Activated CD4-positive, alpha-beta T cell treated with anti-CD3 and anti-CD28 coated beads for 24 hours (primary cell): ENCODE measurements around the gene BUD31.
"Not testable (repeated sequence)": the region's sequence is repeated elsewhere in the genome, so short reads cannot be mapped to it uniquely, and the experiment has no call there.

Source experiments
- DNase-seq, 2 donors: peaks; one replicate each; pipeline ENCODE4 v3.0.0-alpha.2; 2020; ENCODE audit warnings: low read depth in 2 of 2

BUD31 gene

DNA sequence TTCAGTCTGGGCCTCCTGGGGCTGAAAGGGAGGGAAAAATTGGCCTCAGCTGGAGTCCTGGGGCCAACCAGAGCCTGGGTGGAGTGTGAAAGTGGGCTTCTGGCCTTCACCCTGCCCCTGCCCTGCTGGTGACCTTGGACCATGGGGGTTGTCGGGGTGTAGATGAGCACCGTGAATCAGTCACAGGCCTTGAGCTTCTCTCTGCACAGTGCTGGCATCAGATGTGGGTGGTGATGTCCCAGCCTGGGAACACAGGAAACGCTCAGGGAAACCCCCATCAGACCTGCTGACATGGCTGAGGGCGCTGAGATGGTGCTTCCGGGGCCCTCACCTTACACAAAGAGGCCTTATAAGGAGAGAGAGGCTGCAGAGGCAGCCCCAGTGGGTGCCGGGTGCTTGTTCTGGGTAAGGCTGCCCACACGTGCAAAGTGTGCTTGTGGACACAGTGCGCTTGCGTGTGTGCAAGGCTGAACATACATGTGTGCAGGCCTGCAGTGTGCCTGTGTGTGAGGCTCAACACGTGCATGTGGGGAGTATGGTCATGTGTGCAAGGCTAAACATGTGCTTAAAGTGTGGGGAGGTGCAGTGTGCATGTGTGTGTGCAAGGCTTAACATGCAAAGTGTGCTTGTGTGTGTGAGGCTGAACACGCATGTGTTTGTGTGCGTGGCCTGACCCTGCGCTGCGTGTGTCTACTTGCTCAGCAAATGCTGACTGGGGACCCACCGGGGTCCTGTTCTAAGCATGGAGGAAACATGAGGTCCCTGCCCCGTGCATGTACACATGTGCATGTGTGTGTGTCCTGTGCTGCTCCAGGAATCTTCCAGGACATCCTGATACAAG is 27.7 kb upstream of the BUD31 start:
- DNase-seq, result peak; percentile 75 to 81

DNA sequence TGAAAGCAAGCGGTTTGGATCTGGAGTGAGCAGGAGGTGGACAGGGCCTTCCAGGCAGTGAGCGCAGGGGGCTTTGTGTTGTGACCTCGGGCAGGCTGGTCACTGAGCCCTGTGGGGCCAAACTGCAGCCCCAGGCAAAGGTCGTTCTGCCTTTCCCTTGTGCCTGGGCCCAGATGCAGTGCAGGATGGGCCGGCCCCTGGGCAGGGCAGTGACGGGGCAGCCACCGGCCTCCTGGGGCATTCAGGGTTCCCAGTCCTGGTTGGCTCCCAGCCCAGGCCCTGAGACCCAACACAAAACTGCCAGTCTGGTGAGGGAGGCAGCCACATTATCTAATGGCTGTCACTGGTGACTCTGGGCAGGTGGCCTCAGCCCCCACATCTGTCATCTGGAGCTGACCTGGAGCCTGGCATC is 27.1 kb upstream of the BUD31 start:
- DNase-seq, result no peak

DNA sequence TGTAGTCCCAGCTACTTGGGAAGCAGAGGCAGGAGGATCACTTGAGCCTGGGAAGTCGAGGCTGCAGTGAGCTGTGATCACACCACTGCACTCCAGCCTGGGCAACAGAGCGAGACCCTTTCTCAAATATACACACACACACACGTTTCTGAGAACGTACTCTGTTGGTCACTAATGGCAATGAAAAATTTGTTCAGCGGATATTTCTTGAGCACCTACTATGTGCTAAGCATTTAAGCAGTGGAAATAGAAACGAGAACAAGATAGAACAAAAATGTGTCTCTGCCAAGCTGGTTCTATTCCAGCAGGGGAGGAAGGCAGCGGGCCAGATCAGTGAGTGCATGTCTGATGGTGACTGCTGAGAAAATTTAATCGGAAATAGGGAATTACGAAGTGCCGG is 25.6 kb upstream of the BUD31 start:
- no peak for DNase-seq

DNA sequence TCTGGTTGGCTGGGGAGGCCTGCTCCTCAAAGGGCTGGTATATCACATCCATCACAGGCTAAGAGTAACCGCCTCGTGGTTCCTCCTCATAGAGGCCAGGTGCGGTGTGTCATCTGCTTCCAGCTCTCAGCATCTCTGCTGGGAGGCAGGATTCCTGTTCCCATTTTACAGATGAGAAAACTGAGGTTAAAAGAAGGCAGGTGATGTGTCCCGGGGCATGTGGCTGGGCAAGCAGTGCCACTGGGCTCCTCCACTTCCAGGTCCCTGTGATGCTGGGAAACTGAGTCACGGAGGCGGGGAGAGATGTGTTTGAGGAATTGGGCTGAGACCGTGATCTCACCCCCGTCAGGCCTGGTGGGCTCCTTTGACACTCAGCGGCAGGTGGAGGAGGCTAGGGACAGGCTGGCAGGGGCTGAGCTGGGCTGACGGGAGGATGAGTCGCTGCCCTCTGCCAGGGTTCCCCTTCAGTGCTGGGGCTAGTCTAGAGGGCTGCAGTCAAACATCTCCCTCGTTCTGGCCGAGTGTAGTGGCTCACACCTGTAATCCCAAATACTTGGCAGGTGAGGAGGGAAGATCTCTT is 24.9 kb upstream of the BUD31 start:
- DNase-seq, result no peak

DNA sequence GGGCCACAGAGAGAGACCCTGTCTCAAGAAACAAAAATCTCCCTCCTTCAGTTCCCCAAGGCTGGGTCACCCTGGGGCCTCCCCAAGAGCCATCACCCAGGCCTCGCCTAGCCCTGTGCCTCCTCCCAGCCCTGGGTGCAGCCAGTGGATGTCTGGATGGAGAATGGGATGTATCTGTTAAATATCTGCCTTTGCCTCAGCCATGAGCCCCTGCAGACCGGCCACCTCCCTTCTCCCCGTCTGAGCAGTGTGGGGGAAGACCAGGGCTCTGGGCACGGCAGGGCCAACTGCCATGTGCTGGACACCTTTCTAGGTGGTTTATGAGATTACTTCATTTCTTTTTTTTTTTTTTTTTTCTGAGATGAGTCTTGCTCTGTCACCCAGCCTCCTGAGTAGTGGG is 24.2 kb upstream of the BUD31 start:
- no peak for DNase-seq

DNA sequence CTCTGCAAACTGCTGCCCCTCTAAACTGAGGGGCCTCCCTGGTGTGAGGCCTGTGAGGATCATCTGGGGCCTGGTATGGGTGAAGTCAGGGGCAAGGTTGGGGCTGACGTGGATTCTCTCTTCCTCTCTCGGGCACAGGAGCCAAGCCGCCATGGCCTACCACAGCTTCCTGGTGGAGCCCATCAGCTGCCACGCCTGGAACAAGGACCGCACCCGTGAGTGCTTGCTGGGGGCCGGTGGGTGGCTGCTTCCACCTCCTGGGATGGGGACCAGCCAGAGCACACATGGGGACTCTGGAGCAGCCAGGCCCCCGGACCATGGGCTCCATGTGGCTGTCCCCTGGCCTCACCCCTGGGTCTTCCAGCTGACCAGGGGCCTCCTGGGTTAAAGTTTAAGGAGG is 23.2 kb upstream of the BUD31 start:
- DNase-seq, result no peak

DNA sequence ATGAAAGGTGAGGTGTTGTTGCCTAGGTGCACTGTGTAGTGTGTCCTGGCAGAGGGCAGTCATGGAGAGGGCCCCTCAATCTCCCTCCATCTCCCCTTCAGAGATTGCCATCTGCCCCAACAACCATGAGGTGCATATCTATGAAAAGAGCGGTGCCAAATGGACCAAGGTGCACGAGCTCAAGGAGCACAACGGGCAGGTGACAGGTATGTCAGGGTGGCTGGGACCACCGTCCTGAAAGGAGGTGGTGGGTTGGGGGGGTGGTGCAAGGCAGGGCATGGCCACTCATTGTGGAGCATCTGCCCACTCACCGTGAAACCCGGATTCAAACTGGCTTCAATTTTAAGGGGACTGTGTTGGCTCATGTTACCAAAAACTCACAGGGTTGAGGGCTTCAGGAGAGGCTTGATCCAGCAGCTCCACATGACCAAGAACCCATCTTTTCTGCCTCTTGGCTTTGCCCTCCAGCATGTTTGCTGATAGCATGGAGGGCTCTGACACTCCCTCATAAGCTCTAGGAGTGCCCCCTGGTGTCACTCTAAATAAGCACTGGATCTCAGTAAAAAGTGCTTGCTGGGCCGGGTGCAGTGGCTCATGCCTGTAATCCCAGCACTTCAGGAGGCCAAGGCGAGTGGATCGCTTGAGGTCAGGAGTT is 22.1 kb upstream of the BUD31 start:
- no peak for DNase-seq

DNA sequence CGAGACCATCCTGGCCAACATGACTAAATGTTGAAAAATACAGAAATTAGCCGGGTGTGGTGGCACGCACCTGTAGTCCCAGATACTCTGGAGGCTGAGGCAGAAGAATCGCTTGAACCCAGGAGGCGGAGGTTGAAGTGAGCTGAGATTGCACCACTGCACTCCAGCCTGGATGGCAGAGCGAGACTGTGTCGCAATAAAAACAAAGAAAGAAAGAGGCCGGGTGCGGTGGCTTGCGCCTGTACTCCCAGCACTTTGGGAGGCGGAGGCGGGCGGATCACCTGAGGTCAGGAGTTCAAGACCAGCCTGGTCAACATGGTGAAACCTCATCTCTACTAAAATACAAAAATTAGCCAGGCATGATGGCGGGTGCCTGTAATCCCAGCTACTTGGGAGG is 21.5 kb upstream of the BUD31 start:
- DNase-seq, result not testable (repeated sequence)

DNA sequence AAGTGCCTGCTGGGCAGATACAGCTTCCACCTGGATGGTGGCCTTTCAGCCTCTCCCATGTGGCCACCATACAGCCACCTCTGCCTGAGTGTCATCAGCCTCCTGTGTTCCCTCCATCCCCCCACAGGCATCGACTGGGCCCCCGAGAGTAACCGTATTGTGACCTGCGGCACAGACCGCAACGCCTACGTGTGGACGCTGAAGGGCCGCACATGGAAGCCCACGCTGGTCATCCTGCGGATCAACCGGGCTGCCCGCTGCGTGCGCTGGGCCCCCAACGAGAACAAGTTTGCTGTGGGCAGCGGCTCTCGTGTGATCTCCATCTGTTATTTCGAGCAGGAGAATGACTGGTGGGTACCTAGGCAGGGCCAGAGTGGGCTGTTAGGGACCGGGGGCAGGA is 20.9 kb upstream of the BUD31 start:
- DNase-seq, result no peak

DNA sequence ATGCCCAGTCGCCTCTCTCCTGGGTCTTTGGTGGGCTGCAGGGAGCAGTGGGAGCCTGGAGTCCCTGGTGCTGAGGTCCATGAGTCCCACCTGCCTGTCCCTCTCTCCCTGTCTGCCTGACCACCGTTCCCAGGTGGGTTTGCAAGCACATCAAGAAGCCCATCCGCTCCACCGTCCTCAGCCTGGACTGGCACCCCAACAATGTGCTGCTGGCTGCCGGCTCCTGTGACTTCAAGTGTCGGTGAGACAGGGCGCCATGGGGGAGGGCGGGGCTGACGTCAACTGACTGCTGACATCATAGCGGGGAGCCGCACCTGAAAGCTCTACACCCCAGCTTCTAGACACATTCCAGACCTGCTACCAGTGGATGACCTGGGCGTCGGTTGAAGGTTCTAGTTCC is 19.0 kb upstream of the BUD31 start:
- no peak for DNase-seq

DNA sequence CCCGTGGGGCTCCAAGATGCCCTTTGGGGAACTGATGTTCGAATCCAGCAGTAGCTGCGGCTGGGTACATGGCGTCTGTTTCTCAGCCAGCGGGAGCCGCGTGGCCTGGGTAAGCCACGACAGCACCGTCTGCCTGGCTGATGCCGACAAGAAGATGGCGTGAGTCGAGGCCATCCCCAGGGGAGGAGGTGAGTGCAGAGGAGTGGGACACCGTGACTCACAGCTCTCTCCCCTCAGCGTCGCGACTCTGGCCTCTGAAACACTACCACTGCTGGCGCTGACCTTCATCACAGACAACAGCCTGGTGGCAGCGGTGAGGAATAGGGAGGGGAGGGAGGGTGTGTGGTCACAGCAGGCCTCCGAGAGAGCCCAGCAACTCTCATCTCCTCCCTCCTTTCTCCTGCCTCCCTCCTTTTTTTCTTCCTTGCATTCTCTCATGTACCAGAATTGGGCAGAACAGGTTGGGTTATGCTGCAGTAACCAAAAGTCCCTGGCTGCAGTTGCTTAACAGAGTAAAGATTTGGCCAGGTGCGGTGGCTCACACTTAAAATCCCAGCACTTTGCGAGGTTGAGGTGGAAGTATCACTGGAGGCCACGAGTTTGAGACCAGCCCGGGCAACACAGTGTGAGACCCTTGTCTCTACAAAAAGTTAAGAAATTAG is 17.7 kb upstream of the BUD31 start:
- DNase-seq, result no peak

DNA sequence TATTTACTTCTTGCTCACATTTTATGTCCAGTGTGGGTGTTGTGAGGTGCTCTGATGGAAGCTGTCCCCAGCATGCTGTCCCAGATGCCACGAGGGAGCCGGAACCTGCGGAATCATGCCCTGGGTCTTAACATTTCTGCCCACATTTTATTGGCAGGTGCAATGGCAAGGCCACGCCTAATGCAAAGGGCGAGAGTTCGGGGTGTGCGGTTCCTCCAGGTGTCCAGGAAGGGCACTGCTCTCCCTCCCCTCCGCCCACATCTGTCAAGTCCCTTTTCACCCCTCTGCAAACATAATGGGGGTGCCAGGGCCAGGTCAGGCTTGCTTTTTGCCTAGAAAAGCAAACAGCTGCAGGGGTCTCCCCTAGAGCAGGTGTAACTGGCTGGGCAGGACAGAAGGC is 16.7 kb upstream of the BUD31 start:
- no peak for DNase-seq

DNA sequence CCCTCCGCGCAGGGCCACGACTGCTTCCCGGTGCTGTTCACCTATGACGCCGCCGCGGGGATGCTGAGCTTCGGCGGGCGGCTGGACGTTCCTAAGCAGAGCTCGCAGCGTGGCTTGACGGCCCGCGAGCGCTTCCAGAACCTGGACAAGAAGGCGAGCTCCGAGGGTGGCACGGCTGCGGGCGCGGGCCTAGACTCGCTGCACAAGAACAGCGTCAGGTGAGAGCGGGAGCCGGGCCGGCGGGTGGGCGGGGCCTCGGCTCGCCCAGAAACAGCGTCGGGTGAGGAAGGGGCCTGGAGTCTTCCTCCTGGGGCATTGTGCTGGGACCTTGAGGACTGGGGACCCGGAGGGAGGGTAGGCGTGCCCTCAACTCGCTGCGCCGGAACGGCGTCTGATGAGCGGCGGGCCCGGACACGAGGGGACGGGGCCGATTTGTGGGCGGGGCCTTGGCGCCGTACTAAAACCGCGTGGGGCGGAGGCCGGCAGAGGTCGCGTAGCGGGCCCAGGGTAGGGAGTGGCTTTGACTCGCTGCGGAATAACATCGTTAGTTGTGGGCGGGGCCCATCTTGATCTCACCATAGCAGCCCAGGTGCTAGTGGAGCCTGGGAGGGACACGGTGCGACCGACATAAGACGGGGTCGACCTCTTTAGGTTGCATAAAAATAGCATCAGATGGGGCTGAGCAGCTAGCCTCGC is 16.0 kb upstream of the BUD31 start:
- DNase-seq, result peak; percentile 63 to 64

DNA sequence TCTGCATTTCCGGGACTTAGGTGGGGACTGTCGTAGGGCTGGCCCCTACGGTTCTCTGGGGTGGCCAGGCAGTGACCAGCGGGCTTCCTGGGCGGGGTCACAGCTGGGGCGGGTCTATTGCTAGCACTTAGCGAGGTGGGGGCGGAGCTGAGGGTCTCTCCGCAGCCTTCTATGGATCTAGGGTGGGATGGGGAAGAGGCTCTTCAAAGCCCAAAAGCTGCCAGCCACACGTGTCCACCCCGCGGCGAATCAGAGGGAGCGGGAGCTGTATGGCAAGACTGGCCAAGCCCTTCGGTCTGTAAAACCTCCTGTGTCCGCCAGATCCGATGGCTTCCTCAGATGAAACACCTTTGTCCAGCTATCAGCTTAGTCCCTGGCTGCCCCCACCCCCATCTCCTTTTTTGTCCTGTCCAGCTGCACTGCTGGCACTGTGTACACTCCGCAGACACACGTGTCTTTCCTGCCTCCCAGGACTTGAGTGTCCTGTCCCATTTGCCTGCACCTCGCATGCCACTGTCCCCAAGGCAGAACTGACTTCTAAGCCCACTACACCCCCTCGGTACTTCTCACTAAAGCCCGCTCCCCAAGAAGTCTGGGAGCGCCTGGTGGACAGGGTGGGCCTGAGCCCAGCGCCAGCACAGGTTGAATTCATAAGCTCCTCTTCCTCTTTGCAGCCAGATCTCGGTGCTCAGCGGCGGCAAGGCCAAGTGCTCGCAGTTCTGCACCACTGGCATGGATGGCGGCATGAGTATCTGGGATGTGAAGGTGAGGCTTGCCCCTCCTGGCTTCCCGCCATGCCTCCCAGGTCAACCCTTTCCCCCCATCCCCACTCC is 15.2 kb upstream of the BUD31 start:
- no peak for DNase-seq

DNA sequence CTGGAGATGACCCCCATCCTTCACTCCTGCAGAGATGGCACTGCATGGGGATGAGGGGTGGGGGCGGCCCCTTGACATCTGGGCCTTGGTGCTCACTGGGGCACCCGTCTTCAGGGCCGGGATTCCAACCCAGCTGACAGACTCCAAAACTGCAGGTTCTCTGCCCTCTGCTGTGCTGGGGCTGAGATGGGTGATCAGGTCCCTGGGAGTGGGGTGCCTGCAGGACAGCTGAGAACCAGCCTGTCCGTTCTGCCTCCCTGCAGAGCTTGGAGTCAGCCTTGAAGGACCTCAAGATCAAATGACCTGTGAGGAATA is 14.6 kb upstream of the BUD31 start:
- DNase-seq, result no peak

DNA sequence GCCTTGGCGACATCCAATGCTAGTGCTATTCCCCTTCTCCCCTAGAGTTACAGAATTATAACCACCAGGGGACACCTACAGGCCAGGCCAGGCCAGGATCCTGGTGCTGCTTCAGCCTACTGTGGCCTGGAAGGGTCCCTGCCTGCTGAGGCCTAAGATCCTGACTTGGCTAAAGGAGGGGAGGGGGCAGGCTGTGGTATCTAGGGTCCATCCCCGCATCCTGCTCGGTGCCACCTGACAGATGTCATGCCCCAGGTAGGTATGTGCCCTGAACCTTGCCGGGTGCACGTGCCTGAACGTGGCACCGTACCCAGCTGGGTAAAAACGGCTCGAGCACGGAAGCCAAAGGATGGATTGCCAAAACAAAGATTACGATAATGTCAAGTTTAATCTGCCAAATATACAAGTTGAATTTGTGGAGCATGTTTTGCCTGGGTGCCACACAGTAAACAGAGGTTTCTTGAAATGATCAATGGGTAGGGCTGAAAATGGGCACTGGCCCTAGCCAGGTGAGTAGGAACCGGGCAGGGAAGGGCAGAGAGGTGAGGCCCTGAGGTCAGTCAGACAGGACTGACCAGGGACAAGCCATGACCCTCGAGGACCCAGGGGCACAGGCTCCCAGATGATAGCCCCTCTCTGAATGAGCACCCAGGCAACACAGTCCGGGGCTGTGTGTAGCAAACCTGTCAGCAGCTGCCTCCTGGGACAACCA is 13.0 kb upstream of the BUD31 start:
- no peak for DNase-seq

DNA sequence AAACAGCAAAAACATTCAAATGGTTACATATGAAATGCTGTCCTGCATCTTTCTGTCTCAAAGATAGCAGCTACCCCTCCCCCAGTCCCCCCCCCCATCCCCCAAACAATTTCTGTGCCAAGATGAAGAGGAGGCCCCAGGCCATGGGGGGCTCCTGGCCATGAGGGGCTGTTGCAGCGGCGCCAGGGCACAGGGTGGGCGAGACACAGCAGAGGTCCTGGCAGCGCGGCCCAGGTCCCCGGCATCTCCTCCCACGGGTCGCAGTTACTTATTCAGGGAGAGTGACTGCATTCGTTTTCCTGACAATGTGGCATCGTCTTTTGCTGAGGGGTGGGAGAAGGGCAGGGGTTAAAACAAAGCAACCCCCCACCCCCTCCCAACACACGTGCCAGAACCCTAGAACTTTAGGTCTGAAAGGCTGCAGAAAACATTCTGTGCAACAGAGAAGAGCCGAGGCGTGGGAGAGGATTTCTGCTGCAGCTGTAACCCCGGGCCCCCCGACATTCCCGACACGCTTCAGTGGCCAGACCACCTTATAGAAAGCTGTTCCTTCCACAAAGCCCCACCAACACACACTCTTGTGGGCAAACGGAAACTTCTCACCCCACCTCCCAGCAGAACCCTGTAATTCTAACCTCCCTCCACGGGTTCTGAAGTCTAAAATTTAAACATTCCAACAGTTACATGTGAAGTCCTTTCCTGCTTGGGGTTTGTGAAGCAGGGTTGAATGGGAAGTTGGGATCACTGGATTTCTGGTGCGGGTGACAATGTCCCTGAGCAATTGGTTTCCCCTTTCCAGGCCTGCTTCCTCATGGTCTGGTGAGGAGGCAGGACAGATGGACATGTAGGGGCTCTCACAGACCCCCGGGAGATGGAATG is 12.1 kb upstream of the BUD31 start:
- DNase-seq, result no peak

DNA sequence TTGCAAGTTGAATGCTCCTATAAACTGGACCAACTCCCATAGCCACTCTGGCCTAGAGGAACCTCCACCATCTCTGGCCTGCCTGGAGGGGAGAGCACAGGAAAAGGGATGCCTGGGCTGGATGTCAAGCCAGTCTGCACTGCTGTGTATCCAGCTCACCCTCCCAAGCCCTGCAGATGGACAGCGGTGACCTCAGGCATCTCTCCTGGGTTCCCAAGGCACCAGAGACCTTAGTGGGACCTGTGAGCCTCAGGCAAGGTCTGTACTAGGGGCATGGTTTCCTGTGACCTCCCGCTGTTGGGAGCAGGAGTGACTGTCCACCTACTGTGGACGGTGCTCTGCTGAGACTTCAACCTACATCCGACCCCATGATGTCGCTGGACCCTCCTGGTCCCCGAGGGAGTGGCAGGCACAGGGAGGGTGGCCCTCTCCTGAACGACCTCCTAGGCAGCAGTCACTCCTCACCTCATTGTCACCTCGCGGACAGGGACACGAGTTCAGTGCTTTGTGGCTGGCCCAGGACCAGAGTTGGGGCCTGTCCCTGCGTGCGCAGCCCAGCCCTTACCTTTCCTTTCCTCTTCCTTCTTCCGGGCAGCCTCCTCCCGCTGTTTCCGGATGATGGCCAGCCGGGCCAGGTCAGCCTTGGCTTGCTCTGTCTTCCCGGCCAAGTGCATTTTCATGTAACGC is 11.3 kb upstream of the BUD31 start:
- DNase-seq, result no peak

DNA sequence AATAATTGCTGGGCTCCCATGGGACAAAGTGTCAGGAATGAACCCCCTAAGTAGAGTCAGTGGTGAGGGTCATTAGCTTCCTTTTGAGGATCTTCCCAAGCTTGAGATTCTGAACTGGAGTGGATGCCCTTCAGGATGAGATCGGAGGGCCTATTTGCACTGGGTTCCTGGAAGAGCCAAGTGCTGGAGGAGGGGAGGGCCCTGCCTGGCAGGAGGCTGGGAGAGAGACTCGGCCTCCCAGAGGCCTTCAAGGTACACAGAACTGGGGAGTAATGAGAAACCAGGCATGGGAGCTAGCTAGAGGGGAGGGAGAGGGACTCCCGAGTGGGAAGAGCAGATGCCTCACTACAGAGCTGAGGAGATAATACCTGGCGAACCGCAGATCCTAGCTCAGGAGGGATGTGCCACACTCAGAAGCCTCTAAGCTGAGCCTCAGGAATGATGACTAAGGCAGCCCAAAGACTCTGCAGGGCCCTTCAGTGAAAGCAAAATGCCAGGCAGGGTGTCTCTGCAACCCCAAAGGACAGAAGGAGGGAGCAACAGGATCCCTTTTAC is 9.8 kb upstream of the BUD31 start:
- no peak for DNase-seq
